Left ventricle myocardium inferior (tissue), 1 donor: Measurements from ENCODE around the gene GPR62. TPM values are rescaled to one million over a fixed set of nuclear protein-coding genes. Genes with fewer than 3 reads are reported as not detected.

Experiments used
- DNase-seq: peaks from one replicate; pipeline ENCODE4 v3.0.0-alpha.2; 2020
- H3K27ac ChIP-seq: fragments of 200-600 bp; replicated peaks from 2 replicates; pipeline ENCODE4 v1.8.0; 2021
- H3K27me3 ChIP-seq: fragments of 200-600 bp; 2 replicates; pipeline ENCODE4 v1.8.0; 2021; ENCODE audit warnings: low read depth
- H3K36me3 ChIP-seq: fragments of 200-600 bp; 2 replicates; pipeline ENCODE4 v1.8.0; 2021
- H3K4me1 ChIP-seq: fragments of 200-600 bp; 2 replicates; pipeline ENCODE4 v1.8.0; 2021
- H3K4me3 ChIP-seq: fragments of 200-600 bp; 2 replicates; pipeline ENCODE4 v1.8.0; 2021; ENCODE audit warnings: mild to moderate bottlenecking, moderate library complexity
- H3K9me3 ChIP-seq: fragments of 200-600 bp; replicated peaks from 2 replicates; pipeline ENCODE4 v1.8.0; 2021
- intact Hi-C: fragments of 100-400 bp; cut with micrococcal nuclease; formaldehyde crosslinking; loops from one replicate; pipeline ENCODE4 v1.11.0; 2022
- long read RNA-seq: library from polyadenylated mRNA; unstranded; transcript quantifications from one replicate; pipeline ENCODE4 v2.0.0, GENCODE V29; 2021
- total RNA-seq: library from RNA; stranded (reverse); fragmentation: NEBNext Ultra II Directional; extraction: Animal tissue kit (Norgen Biotek cat#: 25700); gene quantifications from one replicate; pipeline ENCODE4 v1.2.1, GENCODE V29; 2021
- TF ChIP-seq, protein P1 (sequence below): fragments of 200-600 bp; IDR thresholded peaks from 2 replicates; pipeline ENCODE4 v1.8.0; 2021; ENCODE audit warnings: antibody characterized with exemption, mild to moderate bottlenecking, borderline replicate concordance
- donor health status: DM: no; HTN: yes; CAD: no; lungs with severe emphysema.

The GPR62 gene, protein sequence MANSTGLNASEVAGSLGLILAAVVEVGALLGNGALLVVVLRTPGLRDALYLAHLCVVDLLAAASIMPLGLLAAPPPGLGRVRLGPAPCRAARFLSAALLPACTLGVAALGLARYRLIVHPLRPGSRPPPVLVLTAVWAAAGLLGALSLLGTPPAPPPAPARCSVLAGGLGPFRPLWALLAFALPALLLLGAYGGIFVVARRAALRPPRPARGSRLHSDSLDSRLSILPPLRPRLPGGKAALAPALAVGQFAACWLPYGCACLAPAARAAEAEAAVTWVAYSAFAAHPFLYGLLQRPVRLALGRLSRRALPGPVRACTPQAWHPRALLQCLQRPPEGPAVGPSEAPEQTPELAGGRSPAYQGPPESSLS
- 0.16 TPM for total RNA-seq
- long read RNA-seq = 0 reads

DNA sequence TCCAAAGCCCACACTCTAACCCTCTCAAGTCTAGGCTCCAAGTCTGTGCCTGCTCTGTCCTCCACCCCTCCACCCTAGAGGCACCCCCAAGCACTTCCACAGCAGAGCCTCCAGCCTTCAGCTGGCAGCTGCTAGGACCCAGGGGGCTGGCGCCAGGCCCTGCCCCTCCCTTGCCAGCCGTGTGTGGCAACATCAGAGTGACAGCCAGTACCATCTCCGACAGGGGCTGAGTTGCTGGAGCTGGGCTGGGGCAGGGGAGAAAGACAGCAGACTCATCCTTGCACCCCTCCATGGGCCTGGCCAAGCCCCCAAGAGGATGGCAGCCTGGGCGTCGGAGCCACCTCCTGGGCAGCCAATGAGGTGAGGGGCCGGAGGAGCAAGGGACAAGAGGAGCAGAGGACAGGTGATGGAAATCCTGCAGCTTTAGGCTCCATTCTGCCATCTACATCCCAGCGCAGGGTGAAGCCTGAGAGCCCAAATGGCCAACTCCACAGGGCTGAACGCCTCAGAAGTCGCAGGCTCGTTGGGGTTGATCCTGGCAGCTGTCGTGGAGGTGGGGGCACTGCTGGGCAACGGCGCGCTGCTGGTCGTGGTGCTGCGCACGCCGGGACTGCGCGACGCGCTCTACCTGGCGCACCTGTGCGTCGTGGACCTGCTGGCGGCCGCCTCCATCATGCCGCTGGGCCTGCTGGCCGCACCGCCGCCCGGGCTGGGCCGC is at the start of gene GPR62:
TSS of gene GPR62 (plus strand) at position 207 of the 718 bp plus-strand sequence. CDS start at position 479, 272 bp downstream.
- TF ChIP-seq, protein P1, sequence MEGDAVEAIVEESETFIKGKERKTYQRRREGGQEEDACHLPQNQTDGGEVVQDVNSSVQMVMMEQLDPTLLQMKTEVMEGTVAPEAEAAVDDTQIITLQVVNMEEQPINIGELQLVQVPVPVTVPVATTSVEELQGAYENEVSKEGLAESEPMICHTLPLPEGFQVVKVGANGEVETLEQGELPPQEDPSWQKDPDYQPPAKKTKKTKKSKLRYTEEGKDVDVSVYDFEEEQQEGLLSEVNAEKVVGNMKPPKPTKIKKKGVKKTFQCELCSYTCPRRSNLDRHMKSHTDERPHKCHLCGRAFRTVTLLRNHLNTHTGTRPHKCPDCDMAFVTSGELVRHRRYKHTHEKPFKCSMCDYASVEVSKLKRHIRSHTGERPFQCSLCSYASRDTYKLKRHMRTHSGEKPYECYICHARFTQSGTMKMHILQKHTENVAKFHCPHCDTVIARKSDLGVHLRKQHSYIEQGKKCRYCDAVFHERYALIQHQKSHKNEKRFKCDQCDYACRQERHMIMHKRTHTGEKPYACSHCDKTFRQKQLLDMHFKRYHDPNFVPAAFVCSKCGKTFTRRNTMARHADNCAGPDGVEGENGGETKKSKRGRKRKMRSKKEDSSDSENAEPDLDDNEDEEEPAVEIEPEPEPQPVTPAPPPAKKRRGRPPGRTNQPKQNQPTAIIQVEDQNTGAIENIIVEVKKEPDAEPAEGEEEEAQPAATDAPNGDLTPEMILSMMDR = no peak
- H3K36me3 ChIP-seq = peaks cover 31% of the 10 kb centered on the region
- H3K4me1 ChIP-seq = peaks cover 19% of the 10 kb centered on the region
- intact Hi-C loops = no loop called here
- peak within 1 kb of the TSS; percentile 65 for H3K4me3 ChIP-seq
- H3K27ac ChIP-seq = peak within 1 kb of the TSS; percentile 88
- no peaks in the 10 kb centered on the region for H3K9me3 ChIP-seq
- no peak for DNase-seq
- H3K27me3 ChIP-seq = no peaks in the 10 kb centered on the region

DNA sequence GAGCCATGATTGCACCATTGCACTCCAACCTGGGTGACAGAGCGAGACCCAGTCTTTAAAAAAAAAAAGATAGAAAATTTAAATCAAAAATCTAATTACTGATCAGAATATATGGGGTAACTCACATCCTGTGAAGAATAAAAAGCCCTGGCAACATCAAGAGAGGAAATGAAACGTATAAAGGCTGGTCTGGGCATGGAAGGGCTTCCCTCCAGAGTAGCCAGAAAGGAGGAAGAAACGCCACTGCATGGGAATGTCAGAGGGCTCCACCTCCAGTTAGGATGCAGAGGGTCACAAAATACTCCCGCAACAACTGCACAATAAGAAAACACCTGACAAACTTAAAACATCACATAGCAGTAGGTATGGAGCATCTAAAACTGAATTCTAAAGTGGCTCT is 47.2 kb upstream of the GPR62 start:
- Histone ChIP-seq H3K9me3 (peaks cover 20% of the 10 kb centered on the region), H3K4me1 (no peaks in the 10 kb centered on the region), H3K36me3 (no peaks in the 10 kb centered on the region), H3K4me3 (no peak overlapping the region), H3K27ac (no peak overlapping the region), H3K27me3 (no peaks in the 10 kb centered on the region)
- intact Hi-C loops = no loop called here
- no peak for DNase-seq
- TF ChIP-seq, protein P1 = no peak

DNA sequence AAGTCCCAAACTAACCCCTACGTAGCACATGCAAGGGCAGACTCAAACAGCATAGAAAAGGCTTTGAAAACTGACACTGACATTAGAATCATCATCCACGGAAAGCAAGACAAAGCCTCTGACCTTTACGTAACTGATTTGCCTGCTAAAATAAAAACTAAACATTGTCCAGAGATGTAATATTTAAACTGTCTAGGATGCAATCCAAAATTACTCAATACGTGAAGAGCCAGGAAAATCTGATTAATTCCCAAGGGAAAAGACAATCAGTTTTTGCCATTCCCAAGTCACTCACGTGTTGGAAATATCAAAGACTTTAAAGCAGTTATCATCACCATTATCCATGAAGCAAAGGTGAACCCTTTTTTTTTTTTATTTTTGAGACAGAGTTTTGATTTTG is 38.8 kb upstream of the GPR62 start:
- Histone ChIP-seq H3K9me3 (no peaks in the 10 kb centered on the region), H3K36me3 (no peaks in the 10 kb centered on the region), H3K27me3 (no peaks in the 10 kb centered on the region), H3K4me1 (no peaks in the 10 kb centered on the region), H3K27ac (no peak overlapping the region), H3K4me3 (no peak overlapping the region)
- TF ChIP-seq, protein P1 = no peak
- intact Hi-C loops = no loop called here
- DNase-seq = no peak

DNA sequence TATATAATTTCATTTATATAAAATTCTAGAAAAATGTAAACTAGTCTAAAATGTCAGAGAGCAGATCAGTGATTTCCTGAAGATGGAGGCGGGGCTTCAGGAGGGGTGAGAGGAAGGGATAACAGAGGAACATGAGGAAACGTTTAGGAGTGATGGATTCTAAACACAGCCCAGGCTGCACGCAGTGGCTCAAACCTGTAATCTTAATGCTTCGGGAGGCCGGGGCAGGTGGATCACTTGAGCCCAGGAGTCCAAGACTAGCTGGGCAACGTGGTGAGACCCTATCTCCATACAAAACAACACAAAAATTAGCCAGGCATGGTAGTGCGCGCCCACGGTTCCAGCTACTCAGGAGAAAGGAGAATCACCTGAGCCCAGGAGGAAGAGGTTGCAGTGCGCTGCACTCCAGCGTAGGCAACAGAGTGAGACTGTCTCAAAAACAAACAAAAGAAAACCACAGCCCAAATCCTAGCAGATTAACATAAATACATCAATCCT is 34.1 kb upstream of the GPR62 start:
- no peaks in the 10 kb centered on the region for H3K9me3 ChIP-seq
- no peak overlapping the region for H3K27ac ChIP-seq
- no peaks in the 10 kb centered on the region for H3K36me3 ChIP-seq
- no peak for DNase-seq
- TF ChIP-seq, protein P1 = no peak
- no peak overlapping the region for H3K4me3 ChIP-seq
- H3K27me3 ChIP-seq = no peaks in the 10 kb centered on the region
- intact Hi-C loops = no loop called here
- no peaks in the 10 kb centered on the region for H3K4me1 ChIP-seq

DNA sequence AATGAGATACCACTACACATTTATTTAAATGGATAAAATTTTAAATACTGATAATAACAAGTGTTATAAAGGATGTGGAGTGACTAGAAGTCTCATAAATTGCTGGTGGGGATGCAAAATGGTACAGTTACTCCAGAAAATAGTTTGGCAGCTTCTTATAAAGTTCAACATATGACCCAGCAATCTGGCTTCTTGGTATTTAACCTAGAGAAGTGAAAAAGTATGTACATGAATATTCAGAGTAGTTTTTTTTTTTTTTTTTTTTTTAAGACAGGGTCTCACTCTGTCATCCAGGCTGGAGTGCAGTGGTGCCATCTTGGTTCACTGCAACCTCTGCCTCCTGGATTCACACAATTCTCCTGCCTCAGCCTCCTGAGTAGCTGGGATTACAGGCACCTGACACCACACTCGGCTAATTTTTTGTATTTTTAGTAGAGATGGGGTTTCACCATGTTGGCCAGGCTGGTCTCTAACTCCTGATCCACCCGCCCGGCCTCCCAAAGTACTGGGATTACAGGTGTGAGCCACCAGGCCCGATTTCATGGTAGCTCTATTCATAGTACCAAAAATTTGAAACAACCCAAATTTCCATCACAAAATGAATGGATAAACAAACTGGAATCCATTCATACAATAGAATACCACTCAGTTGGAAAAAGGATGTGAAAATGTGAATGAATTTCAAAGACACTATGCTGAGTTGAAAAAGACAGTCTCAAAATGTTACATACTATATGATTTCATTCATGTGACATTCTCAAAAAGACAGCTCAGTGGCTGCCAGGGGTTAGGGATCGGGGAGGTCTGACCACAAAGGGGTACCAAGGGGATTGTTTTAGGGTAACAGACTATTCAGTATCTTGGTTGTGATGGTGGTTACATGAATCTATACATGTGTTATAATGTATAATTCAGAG is 27.9 kb upstream of the GPR62 start:
- Histone ChIP-seq H3K27me3 (no peaks in the 10 kb centered on the region), H3K4me1 (no peaks in the 10 kb centered on the region), H3K36me3 (no peaks in the 10 kb centered on the region), H3K27ac (no peak overlapping the region), H3K9me3 (no peaks in the 10 kb centered on the region), H3K4me3 (no peak overlapping the region)
- no peak for DNase-seq
- TF ChIP-seq, protein P1 = no peak
- intact Hi-C loops = no loop called here
